Stimulated activated naive CD4-positive, alpha-beta T cell (primary cell): Measurements from ENCODE around the gene GNA14.
"Not testable (repeated sequence)": the region's sequence is repeated elsewhere in the genome, so short reads cannot be mapped to it uniquely, and the experiment has no call there.

Experiments used
- DNase-seq, 6 experiments: peaks; one replicate each; lab custom pipeline; 2025; lab: John Stamatoyannopoulos, UW

Gene GNA14

DNA sequence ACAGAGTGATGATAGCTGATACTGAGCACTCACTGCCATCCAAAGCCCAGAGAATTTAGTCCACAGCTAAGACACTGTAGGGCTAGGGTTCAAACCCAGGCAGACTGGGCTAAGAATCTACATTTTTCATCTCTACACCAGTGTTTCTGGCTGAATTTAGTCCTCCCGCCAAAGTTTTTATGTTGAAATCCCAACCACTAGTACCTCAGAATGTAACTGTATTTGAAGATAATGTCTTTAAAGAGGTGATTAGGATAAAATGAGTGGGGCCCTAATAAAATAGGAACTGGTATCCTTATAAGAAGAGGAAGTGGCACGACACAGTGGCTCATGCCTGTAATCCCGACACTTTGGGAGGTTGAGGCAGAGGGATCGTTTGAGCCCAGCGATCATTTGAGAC is 4.3 kb downstream of the GNA14 start:
- DNase-seq: no peak

DNA sequence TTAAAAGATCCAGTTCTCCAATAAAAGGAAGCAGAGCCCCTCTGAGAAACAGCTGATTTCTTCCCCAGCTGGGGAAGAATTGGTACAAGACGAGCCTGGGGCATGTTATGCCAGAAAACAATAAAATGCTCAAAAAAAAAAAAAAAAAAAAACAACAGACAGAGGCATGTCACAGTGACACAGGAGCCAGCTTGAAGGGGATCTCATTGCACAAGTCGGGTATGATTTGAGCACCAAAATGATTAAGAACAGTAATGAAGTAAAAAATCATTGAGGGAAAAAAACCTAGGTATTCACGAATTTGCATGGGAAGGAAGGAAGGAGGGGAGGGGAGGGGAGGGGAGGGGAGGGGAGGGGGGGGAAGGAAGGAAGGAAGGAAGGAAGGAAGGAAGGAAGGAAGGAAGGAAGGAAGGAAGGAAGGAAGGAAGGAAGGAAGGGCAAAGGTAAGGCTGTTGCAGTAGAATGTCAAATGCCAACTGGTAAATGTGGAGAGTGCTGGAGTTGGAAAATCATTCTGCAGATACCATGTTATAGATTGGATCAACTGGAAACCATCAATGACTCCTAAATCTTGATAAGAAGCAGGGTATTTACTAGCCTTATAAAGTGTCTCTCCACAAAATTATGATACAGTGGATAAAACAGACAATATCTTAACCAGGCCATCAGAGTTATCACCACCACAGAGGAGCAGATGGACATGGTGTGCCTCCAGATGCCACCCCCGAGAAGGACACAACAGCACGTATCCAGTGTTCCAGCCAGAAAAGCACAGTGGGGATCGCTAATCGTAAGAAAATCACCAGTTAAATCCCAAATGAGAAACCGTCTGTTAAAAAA is 7.2 kb downstream of the GNA14 start:
- no peak for DNase-seq

DNA sequence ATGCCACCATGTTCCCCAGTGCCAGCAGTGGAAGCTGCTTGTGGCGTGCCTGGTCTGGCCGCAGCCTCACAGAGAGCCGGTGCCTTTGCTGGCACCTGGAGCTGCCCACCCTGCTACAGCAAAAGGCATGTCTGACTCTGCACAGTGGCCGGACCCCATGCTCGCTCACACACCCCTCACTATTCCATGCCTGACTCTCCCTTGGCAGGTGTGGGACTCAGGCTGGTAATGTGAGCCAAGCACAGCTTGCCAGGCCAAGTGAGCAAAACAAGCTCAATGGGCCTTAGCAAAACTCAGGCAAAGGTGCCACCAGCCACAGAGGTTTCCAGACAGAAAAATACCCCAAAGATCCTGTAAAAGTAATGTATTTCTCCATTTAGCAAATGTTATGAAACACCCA is 15.5 kb downstream of the GNA14 start:
- no peak for DNase-seq

DNA sequence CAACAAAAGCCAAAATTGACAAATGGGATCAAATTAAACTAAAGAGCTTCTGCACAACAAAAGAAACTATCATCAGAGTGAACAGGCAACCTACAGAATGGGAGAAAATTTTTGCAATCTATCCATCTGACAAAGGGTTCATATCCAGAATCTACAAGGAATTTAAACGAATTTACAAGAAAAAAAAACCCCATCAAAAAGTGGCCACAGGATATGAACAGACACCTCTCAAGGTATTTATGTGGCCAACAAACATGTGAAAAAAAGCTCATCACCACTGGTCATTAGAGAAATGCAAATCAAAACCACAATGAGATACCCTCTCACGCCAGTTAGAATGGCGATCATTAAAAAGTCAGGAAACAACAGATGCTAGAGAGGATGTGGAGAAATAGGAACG is 19.3 kb downstream of the GNA14 start:
- not testable (repeated sequence) for DNase-seq

DNA sequence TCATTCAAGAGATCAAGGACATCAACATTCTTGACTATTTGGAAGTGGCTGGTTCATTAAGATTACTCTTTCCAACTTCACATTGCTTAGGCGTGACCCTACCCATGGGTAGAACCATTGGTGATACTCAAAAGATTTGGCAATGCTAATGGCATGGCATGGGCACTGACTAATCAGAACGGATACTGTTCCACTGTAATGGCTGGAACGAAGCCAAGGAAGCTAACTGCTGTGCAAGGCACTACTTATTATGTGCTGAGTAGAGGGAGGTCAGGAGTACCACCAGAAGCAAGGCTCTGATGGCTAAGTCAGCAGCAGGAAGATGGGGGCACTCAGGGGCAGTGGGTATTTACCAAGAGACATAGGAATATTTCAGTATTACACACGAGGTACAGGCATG is 31.9 kb downstream of the GNA14 start:
- no peak for DNase-seq

DNA sequence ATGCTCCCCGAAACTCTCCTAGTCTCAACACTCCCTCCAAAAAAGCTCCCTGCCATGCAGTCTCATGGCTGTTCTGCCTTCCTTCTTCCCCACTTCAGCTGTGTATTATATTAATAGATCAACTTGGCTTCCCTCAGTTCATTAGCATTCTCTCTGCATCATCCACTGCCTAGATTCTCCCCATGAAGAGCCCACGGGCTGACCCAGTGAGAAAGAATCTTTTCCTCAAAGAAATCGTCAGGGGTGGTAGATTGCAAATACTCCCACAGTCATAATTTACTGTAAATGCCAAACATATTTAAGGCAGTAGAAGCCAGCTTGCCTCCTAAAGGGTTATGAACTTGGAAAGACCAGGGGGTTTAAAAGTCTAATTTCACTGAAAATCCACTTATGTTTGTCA is 33.5 kb downstream of the GNA14 start:
- DNase-seq: no peak

DNA sequence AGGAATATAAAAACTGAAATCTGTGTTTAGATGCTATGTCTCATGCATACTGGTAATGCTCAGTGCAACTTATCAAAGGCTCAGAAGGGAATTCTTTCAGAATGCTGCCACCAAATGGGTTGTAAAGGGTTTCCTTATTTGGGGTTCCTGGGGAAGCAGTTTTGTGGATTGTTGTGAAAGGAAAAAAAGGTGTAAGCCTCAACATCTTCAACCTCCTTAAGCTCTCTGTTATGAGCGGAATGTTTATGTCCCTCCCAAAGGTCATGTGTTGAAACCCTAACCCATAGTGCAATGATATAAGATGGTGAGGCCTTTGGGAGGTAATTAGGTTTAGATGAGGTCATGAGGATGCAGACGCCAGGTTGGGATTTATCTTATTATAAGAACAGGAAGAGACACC is 41.6 kb downstream of the GNA14 start:
- DNase-seq: no peak

DNA sequence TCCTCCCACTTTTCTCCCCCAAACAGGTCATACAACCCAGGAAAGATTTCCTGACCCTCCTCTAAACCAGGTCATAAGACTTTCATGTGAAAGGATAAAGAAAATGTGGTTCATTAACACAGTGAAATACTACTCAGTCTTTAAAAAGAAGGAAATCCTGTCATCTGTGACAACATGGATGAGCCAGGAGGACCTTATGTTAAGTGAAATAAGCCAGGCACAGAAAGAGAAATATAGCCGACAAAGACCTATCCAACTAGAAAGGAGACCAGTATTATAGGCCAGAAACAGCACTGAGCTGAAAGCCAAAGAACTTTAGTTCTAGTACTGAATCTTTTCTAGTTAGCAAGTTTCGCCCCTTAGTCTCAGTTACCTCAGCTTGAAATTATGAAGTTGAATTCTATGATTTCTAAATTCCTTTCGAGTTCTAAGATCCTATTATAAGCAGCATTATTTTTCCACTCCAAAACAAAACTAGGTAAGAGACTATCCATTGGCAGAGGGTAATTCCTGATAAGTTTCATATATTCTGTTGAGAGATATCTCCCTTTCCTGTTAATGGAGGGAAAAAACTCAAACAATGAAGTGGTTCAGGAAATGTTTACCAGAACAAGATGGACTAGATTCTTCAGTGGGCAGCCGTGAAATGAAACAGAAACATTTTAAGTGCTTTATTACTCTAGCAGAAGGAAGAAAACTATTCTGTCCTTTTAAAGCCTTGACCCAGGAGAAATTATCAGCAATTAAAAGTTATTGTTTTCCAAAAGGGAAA is 42.5 kb downstream of the GNA14 start:
- no peak for DNase-seq

DNA sequence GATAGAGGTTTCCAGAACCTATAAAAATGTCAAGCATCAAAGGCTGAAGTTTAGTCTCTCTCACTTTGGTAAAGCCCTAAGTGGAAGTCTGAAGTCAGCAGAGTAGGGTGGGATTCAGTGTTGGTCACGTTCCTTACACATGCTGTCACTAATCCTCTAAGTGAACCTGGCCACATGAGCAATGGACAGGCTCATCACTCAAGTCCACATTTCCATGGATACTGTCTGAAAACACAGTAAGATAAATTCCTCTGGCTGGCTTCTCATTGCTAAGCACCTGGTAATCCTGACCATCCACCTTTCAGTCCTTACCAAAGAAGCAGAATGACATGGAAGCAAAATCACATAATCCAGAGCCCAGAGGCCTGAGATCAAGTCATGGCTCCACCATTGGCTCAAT is 43.8 kb downstream of the GNA14 start:
- no peak for DNase-seq

DNA sequence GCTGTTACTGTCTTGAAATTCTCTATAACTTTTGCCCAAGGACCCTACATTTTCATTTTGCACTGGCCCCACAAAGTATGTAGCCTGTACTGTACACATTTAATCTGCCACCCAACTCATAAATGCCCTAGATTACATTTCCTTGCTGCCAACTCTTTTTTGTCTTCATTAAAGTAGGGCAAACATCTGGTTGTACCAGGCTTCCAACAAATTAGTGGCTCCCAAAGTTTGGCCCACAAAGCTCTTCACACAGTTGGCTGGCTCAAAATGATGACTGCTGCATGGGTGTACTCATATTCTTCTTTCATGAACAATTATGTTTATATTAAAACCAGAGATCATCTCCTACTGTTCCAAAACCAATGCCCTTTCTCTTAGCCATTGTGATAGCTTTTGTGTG is 45.3 kb downstream of the GNA14 start:
- no peak for DNase-seq

DNA sequence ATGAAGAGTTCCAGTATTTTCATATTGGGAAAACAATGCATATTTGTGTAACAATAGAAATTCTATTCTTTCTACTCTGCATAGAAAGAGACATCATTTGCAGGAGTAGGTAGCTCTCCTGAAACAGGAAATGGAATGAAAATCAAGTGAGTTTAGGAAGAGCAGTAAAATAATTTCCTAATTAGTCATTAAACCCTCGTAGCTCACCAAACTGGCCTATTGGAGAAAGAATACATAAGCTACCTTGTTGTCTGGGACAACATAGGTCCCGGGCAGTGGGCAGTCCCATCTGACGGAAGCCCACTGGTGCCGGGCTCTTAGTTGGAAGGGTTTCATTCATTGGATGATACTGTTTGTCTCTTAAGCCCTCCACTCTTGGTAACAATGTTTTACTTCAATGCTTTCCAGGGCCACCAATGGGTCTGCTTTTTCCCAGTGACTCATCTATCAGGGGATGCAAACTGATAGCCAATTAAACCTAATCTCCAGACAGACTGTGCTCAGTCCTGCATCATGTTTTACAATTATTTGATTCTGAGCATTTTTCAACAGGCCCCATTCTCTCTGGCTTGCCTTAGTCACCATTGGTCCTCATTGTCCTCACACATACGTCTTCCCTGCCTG is 46.5 kb downstream of the GNA14 start:
- no peak for DNase-seq

DNA sequence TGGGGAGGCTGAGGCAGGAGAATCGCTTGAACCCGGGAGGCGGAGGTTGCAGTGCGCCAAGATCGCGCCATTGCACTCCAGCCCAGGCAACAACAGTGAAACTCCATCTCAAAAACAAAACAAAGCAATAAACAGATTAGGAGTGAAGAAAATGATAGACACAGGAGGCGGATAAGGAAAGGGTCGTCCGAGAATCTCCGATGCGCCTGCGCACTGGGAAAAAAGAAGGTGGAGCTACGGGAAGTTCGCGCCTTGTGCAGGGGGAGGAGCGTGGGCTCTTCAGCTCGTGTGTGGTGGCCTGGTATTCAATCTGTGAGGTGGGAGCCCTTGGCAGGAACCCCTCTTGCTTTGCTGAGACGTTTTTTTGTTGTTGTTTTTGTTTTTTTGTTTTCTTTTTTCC is 47.3 kb downstream of the GNA14 start:
- DNase-seq: no peak

DNA sequence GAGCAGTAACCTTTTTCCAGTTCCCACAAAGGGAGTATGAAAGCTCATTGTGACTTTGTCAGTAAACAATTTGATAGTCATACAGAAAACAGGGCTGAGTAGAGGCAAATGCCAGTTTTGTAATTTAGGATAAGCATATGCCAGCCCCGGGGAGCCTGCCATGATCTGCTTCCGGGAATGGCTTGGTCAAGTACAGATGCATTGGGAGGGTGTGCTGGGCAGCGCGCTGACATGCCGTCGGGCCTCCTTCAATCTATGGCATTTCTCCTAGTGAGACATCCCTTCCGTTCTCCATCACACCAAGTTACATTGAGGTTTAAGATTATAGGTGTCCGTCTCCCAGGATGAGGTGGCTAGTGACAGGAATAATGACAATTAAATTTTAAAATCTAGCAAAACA is 48.6 kb downstream of the GNA14 start:
- DNase-seq: no peak

DNA sequence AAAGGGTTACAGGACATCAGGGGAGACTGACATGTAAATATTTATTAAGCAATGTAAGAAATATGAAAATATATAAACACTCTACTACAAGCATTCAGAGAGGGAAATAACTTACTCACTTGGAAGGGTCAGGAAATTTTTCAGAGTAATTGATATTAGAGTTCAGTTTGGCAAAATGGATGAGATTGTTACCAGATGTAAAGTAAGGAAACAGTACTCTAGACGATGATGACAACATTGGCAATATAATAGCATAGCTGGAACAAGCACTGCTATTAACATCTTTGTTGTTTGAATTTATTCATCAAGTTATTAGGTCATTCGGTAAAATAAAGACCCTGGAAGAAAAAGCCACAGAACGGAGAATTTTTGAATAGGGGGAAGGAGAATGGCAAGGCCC is 49.1 kb downstream of the GNA14 start:
- no peak for DNase-seq

DNA sequence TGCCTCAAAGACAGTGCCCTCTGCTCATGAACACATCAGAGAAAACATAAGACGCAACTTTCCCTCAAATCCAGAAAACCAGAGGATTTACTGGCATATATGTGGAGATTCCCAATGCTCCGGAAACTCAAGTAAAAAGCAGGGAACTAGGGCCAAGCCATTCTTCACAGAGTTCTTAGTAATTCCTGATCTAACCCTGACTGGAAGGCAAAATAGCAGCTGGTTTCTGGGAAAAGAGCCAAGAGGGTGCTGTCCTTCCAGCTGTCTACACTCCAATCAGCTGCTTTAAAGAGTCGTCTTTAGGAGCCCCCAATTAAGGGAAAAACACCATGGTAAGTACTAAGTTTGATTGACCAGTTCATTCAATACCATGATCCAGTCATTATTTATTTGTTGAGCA is 49.6 kb downstream of the GNA14 start:
- no peak for DNase-seq

DNA sequence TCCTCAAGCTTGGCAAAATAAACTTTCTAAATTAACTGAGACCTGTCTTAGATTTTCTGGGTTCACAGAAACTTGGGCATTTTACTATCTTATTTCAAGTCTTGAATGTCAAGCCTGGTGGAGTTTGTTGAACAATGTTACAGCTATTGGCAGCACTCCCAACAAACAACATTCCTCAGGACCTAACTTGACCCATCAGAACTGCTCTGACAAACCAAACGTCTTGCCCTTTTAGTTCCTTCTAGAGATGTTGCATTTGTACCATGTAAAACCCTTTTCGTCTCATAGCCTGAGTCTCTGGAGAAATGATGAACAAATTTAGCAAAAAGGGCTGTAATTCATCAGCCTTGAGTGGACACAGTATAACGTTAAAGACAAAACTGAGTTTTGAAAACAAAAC is 51.1 kb downstream of the GNA14 start:
- DNase-seq: no peak

DNA sequence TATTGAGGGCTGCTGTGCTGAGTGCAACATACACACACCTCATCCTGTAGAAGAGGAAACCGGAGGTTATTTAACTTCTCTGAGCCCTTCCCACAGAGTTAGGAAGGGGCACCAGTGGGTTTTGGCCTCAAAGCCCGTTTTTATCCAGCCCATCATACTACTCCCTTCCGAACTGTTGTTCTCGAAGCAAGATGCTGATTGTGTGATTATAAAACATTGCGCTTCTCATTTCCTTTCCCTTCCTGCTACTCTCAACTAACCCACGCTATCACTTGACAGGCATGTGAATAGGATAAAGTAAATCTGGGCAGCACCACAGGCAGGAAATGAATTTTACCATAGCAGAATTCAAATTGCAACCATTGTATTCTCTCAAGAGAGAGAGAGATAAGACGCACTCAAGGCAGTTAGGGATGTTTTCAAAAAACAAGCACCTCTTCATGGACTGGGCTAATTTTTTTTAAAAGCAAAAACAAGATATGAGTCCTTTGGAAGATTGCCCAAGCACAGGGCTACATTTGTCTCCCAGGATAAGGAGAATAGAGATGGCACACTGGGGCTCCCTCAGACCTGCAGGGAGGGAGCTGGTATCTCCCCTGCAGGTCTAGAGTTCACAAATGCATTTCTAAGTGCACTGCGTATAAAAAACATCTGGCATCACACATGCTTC is 52.6 kb downstream of the GNA14 start:
- peak in 1 of 6 experiments; percentile 13 for DNase-seq

DNA sequence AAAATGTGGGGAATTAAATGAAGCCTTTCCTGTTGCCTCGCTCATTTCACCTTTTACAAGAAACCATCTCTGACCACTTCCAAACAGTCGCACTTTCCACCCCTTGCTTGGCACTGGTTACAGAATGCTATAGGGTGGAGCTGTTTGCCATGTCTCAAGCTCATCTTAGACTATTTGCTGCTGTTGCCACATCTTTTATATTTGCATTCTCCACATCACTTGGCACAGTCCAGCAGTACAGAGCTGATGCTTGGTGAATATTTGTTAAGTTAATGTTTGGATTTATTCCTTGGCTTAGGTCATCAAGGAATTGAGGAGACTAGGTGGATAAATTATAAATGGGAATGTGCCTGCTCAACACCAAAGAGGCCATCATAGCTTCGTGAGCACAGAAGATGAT is 53.2 kb downstream of the GNA14 start:
- DNase-seq: no peak

DNA sequence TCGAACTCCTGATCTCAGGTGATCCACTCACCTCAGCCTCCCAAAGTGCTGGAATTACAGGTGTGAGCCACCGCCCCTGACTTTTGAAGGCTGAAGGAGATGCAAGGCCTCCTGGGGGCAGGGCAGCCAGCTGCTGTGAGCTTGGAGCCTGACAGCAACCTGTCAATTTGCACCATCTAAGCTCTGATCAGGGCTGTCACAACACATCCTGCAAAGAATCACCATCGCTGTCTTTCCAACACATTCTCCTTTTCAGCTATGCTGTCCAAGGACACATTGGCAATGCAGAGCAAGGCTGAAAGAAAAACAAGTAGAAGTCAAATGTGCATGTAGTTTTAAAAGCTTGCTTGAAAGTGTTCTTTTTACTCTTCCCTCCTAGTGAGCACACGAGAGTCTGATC is 54.6 kb downstream of the GNA14 start:
- no peak for DNase-seq

DNA sequence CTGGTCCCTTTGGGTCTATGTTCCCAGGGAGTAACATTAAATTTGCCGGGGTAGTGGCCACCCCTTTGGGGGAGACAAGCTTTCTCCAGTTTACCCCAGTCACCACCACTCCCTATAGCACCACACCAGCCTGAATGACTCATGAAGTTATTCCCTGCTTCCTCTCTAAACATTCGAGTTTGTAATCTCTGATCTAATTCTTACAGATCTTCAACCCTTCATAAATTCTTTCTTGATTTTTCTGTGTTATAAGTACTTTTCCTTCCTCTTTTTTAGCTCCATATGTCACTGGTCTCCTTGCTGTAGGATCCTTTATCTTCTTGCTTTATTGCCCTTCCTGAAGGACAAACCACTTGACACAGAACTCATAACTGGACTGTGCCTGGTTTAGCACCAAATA is 55.6 kb downstream of the GNA14 start:
- no peak for DNase-seq

DNA sequence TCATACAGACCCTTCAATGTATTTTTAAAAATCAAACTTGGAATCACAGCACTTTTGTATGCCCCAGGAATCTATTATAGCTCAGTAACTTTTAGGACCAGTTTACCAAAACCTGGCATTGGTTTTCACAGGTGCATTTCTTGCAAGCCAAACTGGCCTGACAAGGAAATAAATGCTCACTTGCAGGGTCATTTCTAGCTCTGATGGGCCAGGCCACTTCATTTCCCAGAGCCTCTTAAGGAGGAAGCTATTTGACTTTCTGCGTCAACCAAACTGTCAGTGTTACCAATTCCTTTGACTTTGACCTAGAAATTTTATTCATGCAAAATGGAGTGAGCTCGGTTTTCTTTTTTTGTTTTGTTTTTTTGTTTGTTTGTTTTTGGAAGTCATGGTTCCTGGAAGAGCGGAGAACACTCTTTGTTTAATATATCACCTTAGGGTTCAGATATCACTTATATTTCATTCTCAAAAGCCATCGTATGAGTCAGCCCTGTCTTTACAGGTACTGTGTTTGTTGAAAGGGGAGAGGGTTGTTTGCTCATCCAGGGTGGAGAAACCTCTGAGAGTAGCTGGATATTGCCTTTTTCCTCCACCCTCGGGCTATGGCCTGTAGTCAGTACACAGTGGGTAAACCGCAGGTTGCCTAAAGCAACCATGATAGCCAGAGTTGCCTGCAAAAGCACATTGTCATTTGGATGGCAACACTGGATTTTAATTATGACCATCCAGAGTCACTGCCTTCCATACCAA is 58.9 kb downstream of the GNA14 start:
- DNase-seq: no peak
